Mesodermal cell (in vitro differentiated cells): Measurements from ENCODE around the gene DAO.
A peak's percentile ranks its signal among the peaks of the same experiment; 100 is the strongest.

Experiments used
- H3K27ac ChIP-seq: 2 replicates; pipeline ENCODE4 v1.7.0; 2013; ENCODE audit warnings: mild to moderate bottlenecking, low read depth, low read length, moderate library complexity; ENCODE audit not compliant: severe bottlenecking
- H3K36me3 ChIP-seq: 2 replicates; pipeline ENCODE4 v1.7.1; 2013; ENCODE audit warnings: mild to moderate bottlenecking, low read length, moderate library complexity; ENCODE audit not compliant: control insufficient read depth, insufficient read depth
- H3K4me1 ChIP-seq: one replicate; pipeline ENCODE4 v1.7.1; 2013; ENCODE audit warnings: mild to moderate bottlenecking, low read length; ENCODE audit not compliant: insufficient read depth, control insufficient read depth, poor library complexity, severe bottlenecking
- H3K4me3 ChIP-seq: 2 replicates; pipeline ENCODE4 v1.7.0; 2013; ENCODE audit warnings: low read length, control low read depth, mild to moderate bottlenecking; ENCODE audit not compliant: insufficient read depth, poor library complexity, severe bottlenecking; ENCODE audit errors: extremely low read depth
- H3K9me3 ChIP-seq: 2 replicates; pipeline ENCODE4 v1.7.1; 2013; ENCODE audit warnings: mild to moderate bottlenecking, low read length, moderate library complexity; ENCODE audit not compliant: control insufficient read depth
- WGBS, 2 experiments: methylation state at CpG; one replicate each; pipeline ENCODE4 v1.1.5; 2013; ENCODE audit warnings: missing lambda C conversion rate in 2 of 2; ENCODE audit not compliant: insufficient coverage in 2 of 2; 5-methylcytosine and 5-hydroxymethylcytosine counted together

The DAO gene

DNA sequence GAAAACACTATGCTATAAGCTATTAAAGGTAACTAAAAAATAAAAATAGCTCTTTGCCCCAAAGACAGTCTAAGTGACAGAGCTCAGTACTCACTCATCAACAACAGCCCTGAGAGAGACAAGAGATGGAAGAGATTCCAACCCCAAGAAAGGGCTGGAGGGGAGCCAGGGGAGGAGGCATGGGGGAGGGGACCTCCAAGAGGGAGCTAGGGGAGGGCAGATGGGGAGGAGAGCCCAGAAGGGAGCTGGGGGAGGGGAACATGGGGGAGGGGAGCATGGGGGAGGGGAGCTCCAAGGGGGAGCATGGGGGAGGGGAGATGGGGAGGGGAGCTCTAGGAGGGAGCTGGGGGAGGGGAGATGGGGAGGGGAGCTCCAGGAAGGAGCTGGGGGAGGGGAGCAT, 30.2 kb upstream of the DAO start:
- H3K36me3 ChIP-seq: peaks cover 90% of the 10 kb centered on the region
- H3K4me3 ChIP-seq: no peak overlapping the region
- no peak overlapping the region for H3K27ac ChIP-seq
- no peaks in the 10 kb centered on the region for H3K9me3 ChIP-seq
- H3K4me1 ChIP-seq: peaks cover 27% of the 10 kb centered on the region

DNA sequence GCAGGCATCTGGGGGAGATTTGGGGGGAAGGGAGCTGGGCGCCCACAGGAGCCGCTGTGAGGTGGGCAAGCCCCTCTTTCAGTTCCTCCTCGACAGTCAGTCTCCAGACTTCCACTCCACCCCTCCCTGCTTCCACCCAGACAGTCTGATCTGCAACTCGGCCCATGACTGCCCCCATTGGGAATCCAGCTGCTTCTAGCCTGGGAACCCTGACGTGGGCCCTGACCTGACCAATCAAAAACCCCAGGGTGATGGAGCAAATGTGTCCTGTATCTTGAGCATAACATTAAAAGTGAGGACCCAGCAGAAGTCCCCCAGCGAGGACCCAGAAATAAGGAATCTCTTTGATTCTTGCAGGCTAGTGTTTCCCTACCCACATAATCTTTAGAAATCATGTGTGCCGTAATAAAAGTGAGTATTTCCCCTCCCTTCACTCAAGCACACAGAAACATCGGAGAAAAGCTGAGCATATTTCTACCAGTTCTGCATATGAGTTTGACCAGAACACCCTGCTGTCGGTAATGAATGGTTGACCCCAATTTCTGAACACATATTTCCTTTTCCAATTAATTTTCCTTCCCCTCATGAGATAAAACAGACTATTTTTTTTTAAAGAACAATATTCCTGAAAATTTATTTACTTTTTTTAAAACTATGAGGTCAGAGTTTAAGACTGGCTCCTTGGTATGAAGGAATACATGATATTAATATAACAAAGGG, 28.9 kb upstream of the DAO start:
- WGBS, 2 experiments: 82 to 98% methylated on average over 2 to 6 of the region's 9 CpGs
- Histone ChIP-seq H3K4me1 (peaks cover 27% of the 10 kb centered on the region), H3K9me3 (no peaks in the 10 kb centered on the region), H3K27ac (peak overlapping the region; percentile 36), H3K36me3 (peaks cover 85% of the 10 kb centered on the region), H3K4me3 (no peak overlapping the region)

DNA sequence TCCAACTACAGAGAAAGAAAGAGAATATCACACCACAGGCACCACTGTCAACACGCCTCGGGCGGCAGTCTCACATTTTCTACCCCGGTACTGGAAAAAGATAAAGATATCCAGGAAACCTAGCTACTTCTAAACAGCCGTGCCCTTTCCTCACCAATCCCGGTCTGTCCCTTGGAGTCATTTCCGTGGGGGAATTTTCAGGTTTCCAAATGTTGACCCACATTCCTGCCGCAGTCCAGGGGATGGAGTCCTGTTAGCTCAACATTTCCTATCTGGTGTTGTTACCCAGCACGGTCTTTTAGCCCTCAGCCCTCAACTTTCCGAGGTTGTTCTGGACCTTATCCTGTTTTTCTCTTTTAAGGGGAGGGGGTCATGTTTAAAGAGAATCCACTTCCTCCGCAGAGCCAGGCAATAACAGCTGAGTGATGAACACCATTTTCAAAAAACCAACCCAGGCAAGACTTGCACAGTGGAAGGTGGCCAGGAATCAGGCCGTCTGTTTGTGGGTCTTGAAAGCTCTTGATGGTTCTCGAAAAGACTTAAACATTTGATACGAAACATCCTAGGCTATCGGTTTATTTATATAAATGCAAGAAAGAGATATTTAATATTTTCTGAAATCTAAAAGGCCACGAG, 27.1 kb upstream of the DAO start:
- no peaks in the 10 kb centered on the region for H3K9me3 ChIP-seq

DNA sequence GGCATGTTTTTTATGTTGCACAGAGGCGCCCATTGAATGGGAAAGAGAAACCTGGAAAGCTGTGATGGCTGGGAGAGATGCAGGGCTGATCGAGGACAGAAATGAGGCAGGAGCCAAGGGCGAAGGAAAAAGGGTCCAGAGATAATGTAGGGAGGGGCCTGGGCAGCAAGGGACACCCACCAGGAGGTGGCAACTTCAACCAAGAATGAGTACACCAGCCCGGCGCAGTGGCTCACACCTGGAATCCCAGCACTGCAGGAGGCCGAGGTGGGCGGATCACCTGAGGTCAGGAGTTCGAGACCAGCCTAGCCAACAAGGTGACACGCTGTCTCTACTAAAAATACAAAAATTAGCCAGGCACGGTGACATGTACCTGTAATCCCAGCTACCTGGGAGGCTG, 26.5 kb upstream of the DAO start:
- peaks cover 61% of the 10 kb centered on the region for H3K36me3 ChIP-seq
- H3K27ac ChIP-seq: peak overlapping the region; percentile 64
- no peaks in the 10 kb centered on the region for H3K9me3 ChIP-seq
- 89 to 90% methylated on average over 10 of the region's 10 CpGs for WGBS, 2 experiments
- H3K4me1 ChIP-seq: peaks cover 31% of the 10 kb centered on the region
- H3K4me3 ChIP-seq: no peak overlapping the region

More for the DNA sequence above, 27.1 kb upstream of the DAO start:
- Histone ChIP-seq H3K27ac (peak overlapping the region; percentile 64), H3K4me1 (peaks cover 27% of the 10 kb centered on the region), H3K4me3 (no peak overlapping the region), H3K36me3 (peaks cover 68% of the 10 kb centered on the region)
- WGBS, 2 experiments: 87 to 89% methylated on average over 3 to 7 of the region's 16 CpGs

DNA sequence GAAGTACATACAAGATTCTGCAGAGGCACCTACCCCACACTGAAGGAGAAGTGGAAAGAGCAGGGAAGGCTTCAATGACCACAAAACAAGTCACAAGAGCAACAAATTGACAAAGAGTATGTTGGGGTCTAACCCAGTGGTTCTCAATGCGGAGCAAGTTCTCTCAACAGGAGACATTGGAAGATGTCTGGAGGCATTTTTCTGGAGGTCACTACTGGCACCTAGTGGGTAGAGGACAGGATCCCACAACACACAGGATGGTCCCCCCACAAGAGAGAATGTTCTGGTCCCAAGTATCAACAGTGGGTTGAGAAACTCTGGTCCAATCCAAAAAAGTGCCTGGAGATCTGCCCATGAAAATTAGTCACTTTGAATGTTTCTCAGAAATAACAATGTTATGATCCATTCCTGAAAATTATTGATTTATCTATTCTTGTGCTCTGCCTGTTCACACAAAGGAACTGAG, 25.9 kb upstream of the DAO start:
- WGBS, 2 experiments: 80 to 100% methylated on average over 1 of the region's 1 CpG
- Histone ChIP-seq H3K27ac (peak overlapping the region; percentile 91), H3K4me1 (peaks cover 34% of the 10 kb centered on the region), H3K9me3 (no peaks in the 10 kb centered on the region), H3K36me3 (peaks cover 55% of the 10 kb centered on the region), H3K4me3 (no peak overlapping the region)

DNA sequence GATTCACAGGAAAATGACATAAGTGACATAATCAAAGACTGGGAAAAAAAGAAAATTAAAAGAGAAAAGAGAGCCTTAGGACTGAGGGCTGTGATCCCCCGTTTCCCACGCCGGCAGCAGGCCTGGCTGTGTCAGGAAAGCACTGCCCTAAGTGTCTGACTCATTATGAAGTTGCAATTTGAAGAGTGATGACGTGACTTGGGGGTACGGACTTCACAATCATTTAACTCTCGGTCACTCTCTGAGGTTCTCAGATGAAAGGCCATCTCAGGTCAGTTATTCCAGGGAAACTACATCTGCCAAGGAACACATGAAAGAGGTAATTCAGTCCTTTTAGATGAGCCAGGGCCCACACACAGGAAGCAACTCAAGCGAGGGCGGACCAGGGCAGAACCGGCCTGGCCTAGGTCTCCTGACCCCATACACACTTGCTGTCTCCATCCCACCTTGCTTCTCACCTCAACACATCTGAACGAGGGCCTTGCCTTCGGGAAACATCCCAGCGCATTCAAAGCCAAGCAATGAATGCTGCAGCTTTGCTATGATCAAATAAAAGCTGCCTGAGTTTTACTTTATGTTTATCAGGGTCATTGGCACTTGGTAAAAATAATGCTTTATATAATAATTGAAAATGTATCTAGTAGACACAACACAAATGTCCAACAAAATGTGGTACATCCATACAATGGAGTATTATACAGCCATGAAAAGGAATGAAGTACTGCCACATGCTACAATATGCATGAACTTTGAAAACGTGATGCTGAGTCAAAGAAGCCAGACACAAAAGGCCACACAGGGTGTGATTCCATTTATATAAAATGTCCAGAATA, 25.2 kb upstream of the DAO start:
- WGBS, 2 experiments: 85 to 94% methylated on average over 8 to 9 of the region's 13 CpGs
- Histone ChIP-seq H3K9me3 (no peaks in the 10 kb centered on the region), H3K36me3 (peaks cover 49% of the 10 kb centered on the region), H3K4me1 (peaks cover 36% of the 10 kb centered on the region), H3K27ac (peak overlapping the region; percentile 91), H3K4me3 (peak overlapping the region; percentile 79)

DNA sequence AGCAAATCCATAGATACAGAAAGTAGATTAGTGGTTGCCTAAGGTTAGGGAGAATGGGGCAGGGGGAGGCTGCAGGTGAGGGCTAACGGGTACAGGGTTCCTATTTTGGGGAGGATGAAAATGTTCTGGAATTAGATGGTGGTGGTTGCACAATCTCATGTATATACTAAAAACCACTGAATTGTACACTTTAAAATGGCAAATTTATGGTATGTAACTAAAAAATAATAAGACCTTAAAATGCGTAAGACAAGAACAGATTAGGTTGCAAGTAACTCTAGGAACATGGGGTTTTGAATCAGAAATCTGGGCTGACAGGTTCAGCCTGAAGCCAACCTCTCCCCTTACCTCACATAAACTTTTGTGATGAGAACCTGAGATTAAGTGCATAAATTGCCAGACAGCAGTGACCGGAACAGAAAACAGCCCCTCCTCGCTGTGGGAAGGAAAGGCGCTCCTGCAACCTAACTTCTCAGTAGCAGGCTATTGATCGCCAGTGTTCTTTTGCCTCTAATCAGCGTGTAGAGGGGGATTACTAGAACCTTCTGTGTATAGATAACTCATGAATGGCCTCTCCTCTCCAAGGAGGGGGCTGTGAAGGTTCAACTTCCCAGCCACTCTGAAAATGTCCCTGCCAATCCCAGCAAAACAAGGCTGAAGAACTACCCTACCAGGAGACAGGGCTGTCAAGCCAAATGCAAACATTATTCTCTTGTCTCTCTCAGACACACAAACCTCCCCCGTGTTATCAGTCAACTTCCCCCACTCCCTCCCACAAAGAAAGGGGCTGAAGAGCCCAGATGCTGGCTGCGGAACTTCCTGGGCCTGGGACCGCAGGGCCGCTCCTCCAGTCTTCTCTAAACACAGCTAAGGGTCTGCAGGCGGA, 24.4 kb upstream of the DAO start:
- Histone ChIP-seq H3K4me3 (peak overlapping the region; percentile 79), H3K36me3 (peaks cover 48% of the 10 kb centered on the region), H3K9me3 (no peaks in the 10 kb centered on the region), H3K27ac (peak overlapping the region; percentile 91), H3K4me1 (peaks cover 36% of the 10 kb centered on the region)
- WGBS, 2 experiments: 68 to 79% methylated on average over 7 to 8 of the region's 12 CpGs

DNA sequence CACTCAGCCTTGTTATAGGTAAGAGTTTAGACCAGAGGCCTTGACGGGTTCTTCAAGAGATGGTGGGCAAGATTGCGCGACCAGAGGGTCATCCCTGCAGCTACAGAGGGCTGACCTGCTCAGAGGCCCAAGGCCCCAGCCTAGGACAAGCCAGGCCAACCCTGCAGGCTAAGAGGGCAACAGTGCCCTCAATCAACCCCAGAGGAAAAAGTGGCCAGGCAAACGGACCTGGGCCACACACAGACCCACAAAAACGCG, 23.8 kb upstream of the DAO start:
- 51 to 58% methylated on average over 6 of the region's 6 CpGs for WGBS, 2 experiments
- H3K9me3 ChIP-seq: no peaks in the 10 kb centered on the region
- H3K4me3 ChIP-seq: peak overlapping the region; percentile 79

DNA sequence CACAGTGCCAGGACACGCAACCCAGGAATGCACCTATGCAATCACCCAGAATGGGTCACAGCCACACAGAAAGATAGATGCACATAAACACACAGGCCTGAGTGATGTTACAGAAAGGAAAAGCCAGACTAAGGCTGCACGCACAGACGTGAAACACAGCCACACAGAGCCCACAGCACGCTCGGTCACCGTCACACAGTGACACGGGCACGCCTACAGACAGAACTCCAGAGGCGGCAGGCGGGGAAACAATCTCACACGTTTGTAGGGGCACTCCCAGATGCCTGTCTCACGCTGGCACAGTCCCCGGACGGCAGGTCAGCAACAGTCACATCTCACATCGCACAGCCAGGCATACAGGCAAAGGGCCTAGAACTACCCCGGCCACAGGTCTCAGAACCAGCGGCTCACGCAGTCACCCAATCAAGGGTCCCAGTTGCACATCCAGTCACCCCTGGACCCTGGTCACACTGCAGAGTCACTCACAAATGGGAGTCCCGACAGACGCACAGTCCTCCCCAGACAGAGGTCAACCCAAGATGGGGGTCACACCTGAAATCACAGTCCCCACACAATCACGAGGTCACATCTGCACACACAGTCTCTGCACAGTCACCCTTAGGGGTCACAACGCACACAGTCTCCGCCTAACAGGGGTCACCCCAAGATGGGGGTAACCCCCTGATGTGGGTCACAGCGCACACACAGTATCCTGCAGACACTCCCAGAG, 23.3 kb upstream of the DAO start:
- no peaks in the 10 kb centered on the region for H3K9me3 ChIP-seq
- H3K4me1 ChIP-seq: peaks cover 30% of the 10 kb centered on the region
- peaks cover 38% of the 10 kb centered on the region for H3K36me3 ChIP-seq
- WGBS, 2 experiments: 27 to 33% methylated on average over 19 to 24 of the region's 24 CpGs
- H3K4me3 ChIP-seq: peak overlapping the region; percentile 79
- H3K27ac ChIP-seq: peak overlapping the region; percentile 91

More for the DNA sequence above, 23.8 kb upstream of the DAO start:
- H3K27ac ChIP-seq: peak overlapping the region; percentile 91
- H3K36me3 ChIP-seq: peaks cover 43% of the 10 kb centered on the region
- peaks cover 32% of the 10 kb centered on the region for H3K4me1 ChIP-seq

DNA sequence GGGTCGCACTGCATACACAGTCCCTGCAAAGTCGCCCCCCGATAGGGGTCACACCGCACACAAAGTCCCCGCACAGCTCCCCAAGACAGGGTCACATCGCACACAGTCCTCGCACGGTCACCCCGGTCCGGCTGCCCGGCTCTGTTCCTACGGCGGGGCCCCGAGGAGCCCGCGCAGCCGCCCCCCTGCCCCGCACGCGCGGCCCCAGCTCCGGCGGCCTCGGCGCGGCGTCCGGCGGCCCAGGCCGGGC, 22.8 kb upstream of the DAO start:
- Histone ChIP-seq H3K9me3 (no peaks in the 10 kb centered on the region), H3K27ac (peak overlapping the region; percentile 91), H3K36me3 (peaks cover 33% of the 10 kb centered on the region), H3K4me3 (peak overlapping the region; percentile 79), H3K4me1 (peaks cover 30% of the 10 kb centered on the region)
- 0% methylated on average over 5 to 27 of the region's 30 CpGs for WGBS, 2 experiments
